ENCODE measurements around the gene SLC16A11.
A peak's percentile ranks its signal among the peaks of the same experiment; 100 is the strongest.

Gene SLC16A11

GRCh38 chr17:7067198-7067597 is 23.3 kb upstream of the SLC16A11 start:
- H3K4me3 ChIP-seq (ENCODE audit: severe bottlenecking): no peak overlapping the region
- DNase-seq (ENCODE audit: low spot score) (no peak), ATAC-seq (ENCODE audit: low read depth) (no peak)
- H3K27me3 ChIP-seq (ENCODE audit: insufficient read depth, poor library complexity, severe bottlenecking): no peaks in the 10 kb centered on the region
- H3K4me1 ChIP-seq (ENCODE audit: insufficient read depth, poor library complexity, severe bottlenecking): no peaks in the 10 kb centered on the region
- no peaks in the 10 kb centered on the region for H3K36me3 ChIP-seq (ENCODE audit: low read depth)
- peaks cover 10% of the 10 kb centered on the region for H3K9me3 ChIP-seq (ENCODE audit: severe bottlenecking)
- no peak overlapping the region for H3K27ac ChIP-seq (ENCODE audit: poor library complexity, severe bottlenecking)
- TF ChIP-seq, protein P1, sequence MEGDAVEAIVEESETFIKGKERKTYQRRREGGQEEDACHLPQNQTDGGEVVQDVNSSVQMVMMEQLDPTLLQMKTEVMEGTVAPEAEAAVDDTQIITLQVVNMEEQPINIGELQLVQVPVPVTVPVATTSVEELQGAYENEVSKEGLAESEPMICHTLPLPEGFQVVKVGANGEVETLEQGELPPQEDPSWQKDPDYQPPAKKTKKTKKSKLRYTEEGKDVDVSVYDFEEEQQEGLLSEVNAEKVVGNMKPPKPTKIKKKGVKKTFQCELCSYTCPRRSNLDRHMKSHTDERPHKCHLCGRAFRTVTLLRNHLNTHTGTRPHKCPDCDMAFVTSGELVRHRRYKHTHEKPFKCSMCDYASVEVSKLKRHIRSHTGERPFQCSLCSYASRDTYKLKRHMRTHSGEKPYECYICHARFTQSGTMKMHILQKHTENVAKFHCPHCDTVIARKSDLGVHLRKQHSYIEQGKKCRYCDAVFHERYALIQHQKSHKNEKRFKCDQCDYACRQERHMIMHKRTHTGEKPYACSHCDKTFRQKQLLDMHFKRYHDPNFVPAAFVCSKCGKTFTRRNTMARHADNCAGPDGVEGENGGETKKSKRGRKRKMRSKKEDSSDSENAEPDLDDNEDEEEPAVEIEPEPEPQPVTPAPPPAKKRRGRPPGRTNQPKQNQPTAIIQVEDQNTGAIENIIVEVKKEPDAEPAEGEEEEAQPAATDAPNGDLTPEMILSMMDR (IDR thresholded peaks at IDR 0.05; ENCODE audit: poor library complexity, severe bottlenecking): no peak

DNA sequence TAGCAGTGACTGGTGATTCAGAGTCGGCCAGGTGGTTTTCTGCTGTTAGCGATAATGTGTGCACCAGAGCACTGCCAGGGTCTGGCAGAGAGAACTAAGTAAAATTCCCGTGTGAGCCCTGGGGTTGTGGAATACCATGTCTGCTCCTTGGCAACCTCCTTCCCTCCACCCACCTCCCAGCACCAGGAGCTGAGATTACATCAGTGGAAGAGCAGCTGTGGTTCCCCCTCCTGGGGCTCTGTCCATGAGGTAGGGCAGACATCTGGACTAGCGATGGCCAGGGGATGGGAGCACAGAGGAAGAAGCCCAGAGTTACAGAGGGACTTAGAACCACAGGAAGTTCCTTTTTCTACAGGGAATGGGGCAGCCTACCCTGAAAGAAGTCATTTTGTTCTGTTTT is 20.4 kb upstream of the SLC16A11 start:
- ATAC-seq (ENCODE audit: low read depth) (no peak), DNase-seq (ENCODE audit: low spot score) (no peak)
- Histone ChIP-seq H3K4me3 (ENCODE audit: severe bottlenecking) (no peak overlapping the region), H3K27me3 (ENCODE audit: insufficient read depth, poor library complexity, severe bottlenecking) (no peaks in the 10 kb centered on the region), H3K27ac (ENCODE audit: poor library complexity, severe bottlenecking) (no peak overlapping the region), H3K4me1 (ENCODE audit: insufficient read depth, poor library complexity, severe bottlenecking) (peaks cover 10% of the 10 kb centered on the region), H3K9me3 (ENCODE audit: severe bottlenecking) (peaks cover 10% of the 10 kb centered on the region), H3K36me3 (ENCODE audit: low read depth) (no peaks in the 10 kb centered on the region)
- TF ChIP-seq, protein P1 (IDR thresholded peaks at IDR 0.05; ENCODE audit: poor library complexity, severe bottlenecking): no peak

- peaks cover 17% of the 10 kb centered on the region for H3K4me1 ChIP-seq (ENCODE audit: insufficient read depth, poor library complexity, severe bottlenecking)
- no peaks in the 10 kb centered on the region for H3K36me3 ChIP-seq (ENCODE audit: low read depth)
- TF ChIP-seq, protein P1 (IDR thresholded peaks at IDR 0.05; ENCODE audit: poor library complexity, severe bottlenecking): no peak
- no peak overlapping the region for H3K27ac ChIP-seq (ENCODE audit: poor library complexity, severe bottlenecking)
- no peak overlapping the region for H3K4me3 ChIP-seq (ENCODE audit: severe bottlenecking)
- no peak for DNase-seq (ENCODE audit: low spot score)
- peaks cover 6% of the 10 kb centered on the region for H3K9me3 ChIP-seq (ENCODE audit: severe bottlenecking)
- no peaks in the 10 kb centered on the region for H3K27me3 ChIP-seq (ENCODE audit: insufficient read depth, poor library complexity, severe bottlenecking)
- no peak for ATAC-seq (ENCODE audit: low read depth)
These were observed 19.7 kb upstream of the SLC16A11 start for GRCh38 chr17:7063518-7064094.

GRCh38 chr17:7060165-7060891 is 16.4 kb upstream of the SLC16A11 start:
- no peak overlapping the region for H3K4me3 ChIP-seq (ENCODE audit: severe bottlenecking)
- TF ChIP-seq, protein P1 (IDR thresholded peaks at IDR 0.05; ENCODE audit: poor library complexity, severe bottlenecking): no peak
- no peaks in the 10 kb centered on the region for H3K27me3 ChIP-seq (ENCODE audit: insufficient read depth, poor library complexity, severe bottlenecking)
- peak; percentile 96 for DNase-seq (ENCODE audit: low spot score)
- no peaks in the 10 kb centered on the region for H3K36me3 ChIP-seq (ENCODE audit: low read depth)
- peaks cover 18% of the 10 kb centered on the region for H3K4me1 ChIP-seq (ENCODE audit: insufficient read depth, poor library complexity, severe bottlenecking)
- peak; percentile 91 for ATAC-seq (ENCODE audit: low read depth)
- peak overlapping the region; percentile 71 for H3K27ac ChIP-seq (ENCODE audit: poor library complexity, severe bottlenecking)
- no peaks in the 10 kb centered on the region for H3K9me3 ChIP-seq (ENCODE audit: severe bottlenecking)
